Stomach (tissue), 4 donors: ENCODE results near the gene ZC2HC1C.

Experiments
- POLR2A ChIP-seq, 4 donors: fragments of 450-650 bp; IDR thresholded peaks; one replicate each; pipeline ENCODE4 v1.6.1; 2016; ENCODE audit warnings: antibody characterized with exemption in 4 of 4, control low read depth in 2 of 4, mild to moderate bottlenecking in 1 of 4, moderate library complexity in 1 of 4
- POLR2AphosphoS5 ChIP-seq, 3 donors: sonication (generic); formaldehyde crosslinking; IDR thresholded peaks; one replicate each; pipeline ENCODE4 v1.6.1; 2016; ENCODE audit warnings: antibody characterized with exemption in 3 of 3
- TF ChIP-seq, protein P1 (sequence below), 7 experiments: fragments of 450-650 bp in 4 of 7; fragments of 200-600 bp in 3 of 7; sonication (generic) in 3 of 7; IDR thresholded peaks; one replicate each; pipeline ENCODE4 v1.5.1; 2016 to 2019; ENCODE audit warnings: antibody characterized with exemption in 7 of 7, control low read depth in 2 of 7, mild to moderate bottlenecking in 1 of 7

DNA sequence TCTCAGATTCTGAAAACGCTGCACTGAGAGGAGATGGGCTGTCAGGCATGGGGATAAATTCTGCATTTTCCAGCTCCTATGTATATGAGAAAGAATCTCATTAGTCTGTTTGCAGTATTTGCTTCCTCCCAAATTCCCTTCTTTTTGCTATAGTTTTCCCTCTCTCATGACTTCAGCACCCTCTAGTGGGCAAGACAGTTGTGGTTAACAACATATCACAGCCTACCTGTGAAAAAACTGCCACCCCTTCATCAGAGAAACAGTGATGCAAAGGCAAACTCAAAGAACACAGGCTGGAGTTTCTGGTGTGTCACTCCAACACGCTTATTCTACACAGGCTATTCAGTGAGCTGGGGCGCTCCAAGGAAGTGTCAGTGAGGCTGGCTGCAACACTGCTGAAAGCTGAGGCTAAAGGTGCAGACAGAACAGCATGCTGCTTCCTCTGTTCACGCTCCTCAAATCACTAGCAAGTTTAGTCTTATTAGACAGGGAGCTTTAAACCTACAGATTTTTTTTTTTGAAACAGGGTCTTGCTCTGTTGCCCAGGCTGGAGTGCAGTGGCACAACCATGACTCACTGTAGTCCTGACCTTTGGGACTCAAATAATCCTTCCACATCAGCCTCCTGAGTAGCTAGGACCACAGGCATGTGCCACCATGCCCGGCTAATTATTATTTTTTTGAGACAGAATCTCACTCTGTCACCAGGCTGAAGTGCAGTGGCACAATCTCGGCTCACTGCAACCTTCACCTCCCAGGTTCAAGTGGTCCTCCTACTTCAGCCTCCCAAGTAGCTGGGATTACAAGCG is 19.3 kb downstream of the ZC2HC1C start:
- TF ChIP-seq, protein P1, sequence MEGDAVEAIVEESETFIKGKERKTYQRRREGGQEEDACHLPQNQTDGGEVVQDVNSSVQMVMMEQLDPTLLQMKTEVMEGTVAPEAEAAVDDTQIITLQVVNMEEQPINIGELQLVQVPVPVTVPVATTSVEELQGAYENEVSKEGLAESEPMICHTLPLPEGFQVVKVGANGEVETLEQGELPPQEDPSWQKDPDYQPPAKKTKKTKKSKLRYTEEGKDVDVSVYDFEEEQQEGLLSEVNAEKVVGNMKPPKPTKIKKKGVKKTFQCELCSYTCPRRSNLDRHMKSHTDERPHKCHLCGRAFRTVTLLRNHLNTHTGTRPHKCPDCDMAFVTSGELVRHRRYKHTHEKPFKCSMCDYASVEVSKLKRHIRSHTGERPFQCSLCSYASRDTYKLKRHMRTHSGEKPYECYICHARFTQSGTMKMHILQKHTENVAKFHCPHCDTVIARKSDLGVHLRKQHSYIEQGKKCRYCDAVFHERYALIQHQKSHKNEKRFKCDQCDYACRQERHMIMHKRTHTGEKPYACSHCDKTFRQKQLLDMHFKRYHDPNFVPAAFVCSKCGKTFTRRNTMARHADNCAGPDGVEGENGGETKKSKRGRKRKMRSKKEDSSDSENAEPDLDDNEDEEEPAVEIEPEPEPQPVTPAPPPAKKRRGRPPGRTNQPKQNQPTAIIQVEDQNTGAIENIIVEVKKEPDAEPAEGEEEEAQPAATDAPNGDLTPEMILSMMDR (IDR thresholded peaks at IDR 0.05) = peak in 5 of 7 experiments; percentile 32 to 79 (median 68)
- no peak for TF ChIP-seq POLR2AphosphoS5 (IDR thresholded peaks at IDR 0.05)
- no peak for TF ChIP-seq POLR2A (IDR thresholded peaks at IDR 0.05)
